DOHH2 (cell line): ENCODE measurements around the gene MECP2.

Experiments
- EZH2phosphoT487 ChIP-seq: fragments of 200-600 bp; sonication (generic); IDR thresholded peaks from 2 replicates; pipeline ENCODE4 v1.6.1; 2017; ENCODE audit warnings: borderline replicate concordance, mild to moderate bottlenecking, antibody characterized with exemption, low read length, moderate library complexity, mixed read lengths
- TF ChIP-seq, protein P1 (sequence below): fragments of 200-600 bp; sonication (generic); IDR thresholded peaks from one replicate; pipeline ENCODE4 v1.5.1; 2014; ENCODE audit warnings: antibody characterized with exemption, mild to moderate bottlenecking, low read depth, low read length; ENCODE audit not compliant: poor library complexity, severe bottlenecking

DNA sequence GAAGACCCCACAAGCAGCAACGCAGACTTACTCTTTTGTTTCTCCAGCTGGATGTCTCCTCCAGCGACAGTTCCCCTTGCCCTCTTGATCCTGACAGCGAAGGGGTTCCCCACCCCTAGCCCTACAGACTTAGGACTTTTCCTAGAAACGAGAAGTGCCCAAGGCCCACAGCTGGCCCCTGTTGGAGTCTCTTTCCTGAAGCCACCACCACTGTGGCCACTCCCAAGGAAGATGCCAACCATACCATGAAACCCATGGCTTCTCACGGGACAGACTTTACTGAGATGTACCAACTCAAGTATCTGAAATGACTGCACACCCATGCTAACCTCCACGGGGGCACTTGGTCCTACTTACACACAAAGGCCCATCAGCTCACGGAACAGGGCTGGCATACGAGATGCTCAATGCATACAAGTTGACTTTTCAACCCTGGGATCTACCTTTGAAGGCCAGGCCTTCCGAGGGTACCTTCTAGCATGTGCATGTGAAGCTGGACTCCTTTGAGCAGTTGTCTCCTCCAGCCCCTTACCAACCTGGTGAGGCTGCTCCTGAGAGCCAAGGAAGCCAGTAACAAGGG lies 76.9 kb downstream of the MECP2 start:
- TF ChIP-seq, protein P1, sequence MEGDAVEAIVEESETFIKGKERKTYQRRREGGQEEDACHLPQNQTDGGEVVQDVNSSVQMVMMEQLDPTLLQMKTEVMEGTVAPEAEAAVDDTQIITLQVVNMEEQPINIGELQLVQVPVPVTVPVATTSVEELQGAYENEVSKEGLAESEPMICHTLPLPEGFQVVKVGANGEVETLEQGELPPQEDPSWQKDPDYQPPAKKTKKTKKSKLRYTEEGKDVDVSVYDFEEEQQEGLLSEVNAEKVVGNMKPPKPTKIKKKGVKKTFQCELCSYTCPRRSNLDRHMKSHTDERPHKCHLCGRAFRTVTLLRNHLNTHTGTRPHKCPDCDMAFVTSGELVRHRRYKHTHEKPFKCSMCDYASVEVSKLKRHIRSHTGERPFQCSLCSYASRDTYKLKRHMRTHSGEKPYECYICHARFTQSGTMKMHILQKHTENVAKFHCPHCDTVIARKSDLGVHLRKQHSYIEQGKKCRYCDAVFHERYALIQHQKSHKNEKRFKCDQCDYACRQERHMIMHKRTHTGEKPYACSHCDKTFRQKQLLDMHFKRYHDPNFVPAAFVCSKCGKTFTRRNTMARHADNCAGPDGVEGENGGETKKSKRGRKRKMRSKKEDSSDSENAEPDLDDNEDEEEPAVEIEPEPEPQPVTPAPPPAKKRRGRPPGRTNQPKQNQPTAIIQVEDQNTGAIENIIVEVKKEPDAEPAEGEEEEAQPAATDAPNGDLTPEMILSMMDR: no peak
- TF ChIP-seq EZH2phosphoT487: no peak
